T-helper 17 cell (primary cell): ENCODE measurements around the gene SLFN12L. TPM values are rescaled to one million over a fixed set of nuclear protein-coding genes. Genes with fewer than 3 reads are reported as not detected.

Experiments used
- ATAC-seq: fragments of 150-1000 bp; cut with Tn5 transposase; 2 replicates; pipeline ENCODE4 v1.10.0; 2021; ENCODE audit warnings: mild to moderate bottlenecking, moderate library complexity
- DNase-seq, 3 donors: peaks; one replicate each; pipeline versions ENCODE4 v3.0.0 to v3.0.0-alpha.2; 2020 to 2021
- H3K9me3 ChIP-seq: one replicate; pipeline ENCODE4 v1.7.0; 2013; ENCODE audit warnings: low read length, mild to moderate bottlenecking; ENCODE audit not compliant: control insufficient read depth, poor library complexity, severe bottlenecking
- H3K27ac Mint-ChIP-seq: one replicate; pipeline ENCODE4 v1.8.0; 2022; ENCODE audit warnings: mild to moderate bottlenecking, moderate library complexity, mixed read lengths
- H3K27me3 Mint-ChIP-seq: one replicate; pipeline ENCODE4 v1.8.0; 2022; ENCODE audit warnings: mixed read lengths
- H3K36me3 Mint-ChIP-seq: one replicate; pipeline ENCODE4 v1.8.0; 2022; ENCODE audit warnings: low read depth, mixed read lengths
- H3K4me1 Mint-ChIP-seq: one replicate; pipeline ENCODE4 v1.8.0; 2022; ENCODE audit warnings: mild to moderate bottlenecking, mixed read lengths
- H3K4me3 Mint-ChIP-seq: one replicate; pipeline ENCODE4 v1.8.0; 2022; ENCODE audit warnings: mild to moderate bottlenecking, moderate library complexity, mixed read lengths
- total RNA-seq, 4 donors: library from RNA in 2 of 4; stranded (reverse) in 2 of 4; gene quantifications; one replicate each; pipeline ENCODE4 v1.2.3 and lab custom pipeline; 2022 to 2026

The SLFN12L gene
- total RNA-seq, 2 donors from 2014 or later: 70.0 to 90.1 TPM

DNA sequence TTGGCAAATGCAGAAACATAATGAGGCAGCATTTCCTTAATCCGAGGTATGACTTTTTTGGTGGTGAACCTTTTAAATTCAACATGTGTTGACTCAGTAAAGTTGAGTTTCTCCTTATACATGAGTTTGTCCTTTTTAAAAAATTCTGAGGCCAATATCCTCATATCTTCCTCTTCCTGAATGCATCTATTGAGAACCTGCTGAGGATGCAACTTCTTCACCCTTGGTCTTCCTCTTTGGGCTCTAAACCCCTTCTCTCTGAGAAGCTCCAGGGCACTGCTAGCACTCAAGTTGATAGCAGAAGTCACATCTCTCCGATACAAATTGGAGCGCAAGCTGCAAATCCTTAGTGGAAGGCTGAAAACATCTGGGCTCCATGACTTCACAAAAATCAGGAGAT lies 19.9 kb upstream of the SLFN12L start:
- Mint-ChIP-seq H3K27ac (no peak overlapping the region), H3K4me1 (no peaks in the 10 kb centered on the region), H3K36me3 (no peaks in the 10 kb centered on the region), H3K4me3 (no peak overlapping the region), H3K27me3 (peaks cover 29% of the 10 kb centered on the region)
- DNase-seq (no peak), ATAC-seq (no peak)
- H3K9me3 ChIP-seq: no peaks in the 10 kb centered on the region

DNA sequence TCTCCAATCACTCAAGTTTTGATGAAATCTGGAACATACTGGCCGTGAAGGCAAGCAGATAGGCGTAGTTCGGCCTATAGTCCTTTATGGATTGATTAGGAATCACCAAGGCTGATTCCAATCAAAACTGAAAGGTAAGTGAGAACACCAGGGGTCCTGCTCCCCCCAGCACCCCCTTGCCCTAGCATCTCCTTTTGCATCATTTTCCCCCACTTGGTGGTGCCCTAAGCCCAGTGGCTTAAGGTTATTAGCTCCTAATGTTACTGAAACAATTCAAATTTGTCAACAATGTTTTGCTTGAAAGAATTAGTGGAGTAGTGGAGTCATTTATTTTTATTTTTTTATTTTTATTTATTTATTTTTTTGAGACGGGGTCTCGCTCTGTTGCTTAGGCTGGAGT lies 18.2 kb upstream of the SLFN12L start:
- ATAC-seq (no peak), DNase-seq (no peak)
- Mint-ChIP-seq H3K4me3 (no peak overlapping the region), H3K27me3 (peaks cover 27% of the 10 kb centered on the region), H3K27ac (no peak overlapping the region), H3K36me3 (no peaks in the 10 kb centered on the region), H3K4me1 (no peaks in the 10 kb centered on the region)
- H3K9me3 ChIP-seq: no peaks in the 10 kb centered on the region

DNA sequence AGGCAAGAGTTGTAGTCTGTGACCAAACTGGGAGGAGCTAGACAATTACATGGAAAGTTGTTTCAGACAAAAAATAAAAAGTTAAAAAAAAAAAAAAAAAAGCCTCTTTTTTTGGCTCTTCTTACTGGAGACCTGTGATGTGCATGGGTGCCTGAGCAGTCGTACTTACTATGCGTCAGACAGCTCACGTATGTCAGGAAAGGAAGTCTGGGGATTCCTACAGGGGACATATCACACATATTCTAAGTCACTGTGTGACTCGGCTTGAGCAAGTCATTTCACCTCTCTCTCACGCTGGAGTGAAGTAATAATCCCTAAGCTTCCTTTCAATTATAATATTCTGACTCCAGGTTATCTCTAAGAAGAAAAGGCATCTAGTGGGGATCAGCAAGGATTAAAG lies 17.2 kb upstream of the SLFN12L start:
- H3K36me3 Mint-ChIP-seq: no peaks in the 10 kb centered on the region
- no peak overlapping the region for H3K27ac Mint-ChIP-seq
- ATAC-seq (no peak), DNase-seq (no peak)
- peaks cover 18% of the 10 kb centered on the region for H3K27me3 Mint-ChIP-seq
- no peaks in the 10 kb centered on the region for H3K9me3 ChIP-seq
- H3K4me3 Mint-ChIP-seq: no peak overlapping the region
- no peaks in the 10 kb centered on the region for H3K4me1 Mint-ChIP-seq

DNA sequence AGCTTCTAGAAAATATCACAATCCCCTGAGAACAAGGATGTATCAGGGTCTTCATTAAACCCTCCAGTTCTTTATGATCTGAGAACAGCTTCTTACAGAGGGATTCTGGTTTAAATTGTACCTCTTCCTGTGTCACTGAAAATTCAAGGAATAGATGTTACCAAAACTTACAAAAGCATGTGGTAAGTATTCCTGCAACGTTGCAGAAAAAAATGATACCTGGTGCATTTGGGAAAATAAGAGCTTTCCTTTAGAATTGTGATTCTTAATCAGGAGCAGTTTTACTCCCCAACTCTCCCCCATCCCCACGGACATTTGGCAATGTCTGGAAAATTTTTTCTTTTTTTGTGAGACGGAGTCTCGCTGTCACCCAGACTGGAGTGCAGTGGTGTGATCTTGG lies 15.8 kb upstream of the SLFN12L start:
- H3K27me3 Mint-ChIP-seq: peaks cover 7% of the 10 kb centered on the region
- DNase-seq: no peak
- ATAC-seq: no peak
- peak overlapping the region; percentile 19 for H3K27ac Mint-ChIP-seq
- no peaks in the 10 kb centered on the region for H3K36me3 Mint-ChIP-seq
- no peaks in the 10 kb centered on the region for H3K4me1 Mint-ChIP-seq
- no peak overlapping the region for H3K4me3 Mint-ChIP-seq
- H3K9me3 ChIP-seq: no peaks in the 10 kb centered on the region

DNA sequence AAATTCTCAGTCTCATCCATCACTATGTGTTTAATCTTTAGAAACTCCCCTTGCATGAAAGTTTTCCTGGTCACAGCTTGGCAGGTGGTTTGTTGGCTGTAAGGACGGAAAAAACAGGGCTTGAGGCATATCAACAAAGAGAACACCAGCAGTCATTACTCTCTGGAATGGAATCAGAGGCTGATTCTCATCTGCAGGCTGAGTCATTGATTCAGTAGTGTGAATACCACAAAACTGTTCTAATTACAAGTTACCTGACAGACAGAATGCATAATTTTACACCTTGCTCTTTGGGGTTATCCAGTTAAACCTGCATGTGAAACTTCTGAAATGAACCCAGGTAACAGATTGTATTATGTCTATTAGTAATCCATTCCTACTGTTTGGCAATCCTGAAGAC lies 11.5 kb upstream of the SLFN12L start:
- DNase-seq (no peak), ATAC-seq (no peak)
- H3K27ac Mint-ChIP-seq: no peak overlapping the region
- no peak overlapping the region for H3K4me3 Mint-ChIP-seq
- no peaks in the 10 kb centered on the region for H3K9me3 ChIP-seq
- no peaks in the 10 kb centered on the region for H3K27me3 Mint-ChIP-seq
- H3K36me3 Mint-ChIP-seq: no peaks in the 10 kb centered on the region
- peaks cover 9% of the 10 kb centered on the region for H3K4me1 Mint-ChIP-seq

DNA sequence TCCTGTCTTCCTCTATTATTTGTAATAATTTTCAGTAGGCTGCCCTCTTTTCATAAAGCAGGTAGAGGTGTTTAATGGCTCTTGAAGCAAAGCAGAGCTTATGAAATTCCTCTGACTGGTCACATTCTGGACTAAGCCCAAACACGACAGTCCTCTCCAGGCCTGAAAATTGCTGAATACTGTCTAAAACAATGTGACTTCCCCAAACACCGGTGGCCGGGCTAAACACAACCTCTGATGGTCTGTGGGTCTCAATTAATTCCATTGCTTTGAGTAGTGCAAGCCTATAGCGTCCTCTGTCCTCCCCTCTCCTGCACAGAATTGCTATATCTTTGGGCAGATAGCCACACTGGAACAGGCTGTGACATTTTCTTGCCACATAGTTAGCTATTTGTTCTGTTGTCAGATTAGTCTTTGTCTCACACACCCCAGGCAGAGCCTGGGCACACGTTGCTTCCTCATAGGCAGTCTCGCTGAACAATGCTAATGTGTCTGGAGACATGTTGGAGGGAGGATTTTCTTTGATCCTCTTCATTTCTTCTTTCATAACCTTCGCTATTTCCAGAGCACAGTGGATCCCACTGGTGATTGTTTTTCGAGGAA lies 10.8 kb upstream of the SLFN12L start:
- ATAC-seq (no peak), DNase-seq (no peak)
- no peaks in the 10 kb centered on the region for H3K36me3 Mint-ChIP-seq
- no peak overlapping the region for H3K4me3 Mint-ChIP-seq
- H3K27ac Mint-ChIP-seq: no peak overlapping the region
- no peaks in the 10 kb centered on the region for H3K27me3 Mint-ChIP-seq
- no peaks in the 10 kb centered on the region for H3K9me3 ChIP-seq
- H3K4me1 Mint-ChIP-seq: peaks cover 13% of the 10 kb centered on the region

DNA sequence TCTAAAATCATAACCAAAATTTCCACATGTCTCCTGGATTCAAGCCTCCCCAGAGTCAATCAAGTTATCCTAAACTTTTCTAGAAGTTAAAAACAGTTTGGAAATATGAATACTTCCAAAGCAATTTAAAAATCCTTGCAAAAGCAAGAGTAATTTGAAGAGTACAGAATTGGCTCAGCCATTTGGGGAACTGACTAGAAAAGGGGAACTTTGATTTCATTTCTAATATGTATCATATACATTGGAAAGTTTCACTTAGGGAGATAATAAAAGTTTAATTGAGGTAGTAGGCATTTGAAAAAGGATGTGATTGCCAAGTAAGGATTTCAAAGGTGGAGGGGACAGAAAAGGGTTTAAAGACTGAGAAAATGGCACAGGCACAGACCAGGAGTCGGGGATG lies 9.0 kb upstream of the SLFN12L start:
- H3K9me3 ChIP-seq: no peaks in the 10 kb centered on the region
- peaks cover 14% of the 10 kb centered on the region for H3K4me1 Mint-ChIP-seq
- no peak overlapping the region for H3K4me3 Mint-ChIP-seq
- H3K27ac Mint-ChIP-seq: no peak overlapping the region
- H3K27me3 Mint-ChIP-seq: no peaks in the 10 kb centered on the region
- no peak for DNase-seq
- no peak for ATAC-seq
- no peaks in the 10 kb centered on the region for H3K36me3 Mint-ChIP-seq

DNA sequence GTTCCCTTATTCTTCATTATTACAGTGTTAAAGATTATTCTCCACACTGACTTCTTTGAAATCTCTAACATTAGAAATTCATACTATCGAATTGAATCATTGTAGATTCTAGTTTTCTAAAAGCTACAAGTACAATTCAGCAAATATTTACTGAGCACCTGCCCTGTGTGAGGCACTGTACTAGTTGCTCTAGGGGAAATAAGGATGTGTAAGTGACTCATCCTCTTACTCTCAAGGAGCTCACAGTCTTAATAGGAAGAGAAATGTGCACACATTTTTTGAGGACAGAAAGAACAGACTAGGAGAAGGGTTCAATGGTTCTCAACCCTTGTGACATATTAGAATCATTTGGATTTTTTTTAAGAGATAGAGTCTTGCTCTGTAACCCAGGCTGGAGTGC lies 7.7 kb upstream of the SLFN12L start:
- H3K4me3 Mint-ChIP-seq: no peak overlapping the region
- H3K27me3 Mint-ChIP-seq: no peaks in the 10 kb centered on the region
- no peaks in the 10 kb centered on the region for H3K36me3 Mint-ChIP-seq
- H3K9me3 ChIP-seq: no peaks in the 10 kb centered on the region
- ATAC-seq: no peak
- no peak overlapping the region for H3K27ac Mint-ChIP-seq
- DNase-seq: no peak
- H3K4me1 Mint-ChIP-seq: peaks cover 21% of the 10 kb centered on the region

DNA sequence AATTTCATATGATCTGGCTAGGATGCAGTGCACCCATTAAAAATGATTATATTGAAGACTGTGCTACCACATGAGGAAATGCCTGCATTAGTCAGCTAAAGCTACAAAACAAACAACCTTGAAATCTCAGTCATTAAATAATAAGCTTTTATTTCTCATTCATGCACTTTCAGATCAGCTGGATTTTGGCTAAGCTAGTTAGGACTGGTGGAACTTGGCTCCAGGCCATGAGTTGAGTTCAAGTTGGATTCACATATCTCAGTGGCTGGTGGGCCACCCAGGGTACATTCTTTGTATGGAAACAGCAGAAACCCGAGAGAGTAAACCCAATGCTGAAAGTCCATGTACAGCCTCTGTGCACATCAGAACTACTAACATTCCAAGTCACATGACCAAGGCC lies 6.4 kb upstream of the SLFN12L start:
- no peaks in the 10 kb centered on the region for H3K9me3 ChIP-seq
- Mint-ChIP-seq H3K27me3 (no peaks in the 10 kb centered on the region), H3K4me3 (no peak overlapping the region), H3K27ac (no peak overlapping the region), H3K36me3 (no peaks in the 10 kb centered on the region), H3K4me1 (peaks cover 30% of the 10 kb centered on the region)
- DNase-seq: no peak
- ATAC-seq: no peak

DNA sequence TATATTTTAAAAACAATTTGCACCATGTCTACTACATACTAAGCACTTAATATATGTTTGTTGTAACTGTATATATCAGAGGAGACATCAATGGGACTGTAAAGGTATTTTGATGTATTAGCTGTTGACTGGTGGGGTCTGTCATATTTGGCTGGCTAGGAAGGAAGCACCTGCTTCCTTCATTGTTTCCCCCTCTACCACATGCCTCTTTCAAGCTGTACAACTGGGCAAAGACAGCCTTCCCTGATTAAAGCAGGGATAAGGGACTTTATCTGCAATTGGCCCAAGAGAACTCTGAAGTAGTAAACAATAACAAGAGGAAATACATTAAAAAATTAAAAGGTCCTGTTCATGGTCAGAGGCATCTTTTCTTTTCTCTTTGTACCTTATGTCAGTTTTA lies 5.5 kb upstream of the SLFN12L start:
- ATAC-seq: no peak
- Mint-ChIP-seq H3K36me3 (no peaks in the 10 kb centered on the region), H3K27ac (peak overlapping the region; percentile 97), H3K27me3 (no peaks in the 10 kb centered on the region), H3K4me3 (no peak overlapping the region), H3K4me1 (peaks cover 35% of the 10 kb centered on the region)
- DNase-seq: no peak
- H3K9me3 ChIP-seq: no peaks in the 10 kb centered on the region

DNA sequence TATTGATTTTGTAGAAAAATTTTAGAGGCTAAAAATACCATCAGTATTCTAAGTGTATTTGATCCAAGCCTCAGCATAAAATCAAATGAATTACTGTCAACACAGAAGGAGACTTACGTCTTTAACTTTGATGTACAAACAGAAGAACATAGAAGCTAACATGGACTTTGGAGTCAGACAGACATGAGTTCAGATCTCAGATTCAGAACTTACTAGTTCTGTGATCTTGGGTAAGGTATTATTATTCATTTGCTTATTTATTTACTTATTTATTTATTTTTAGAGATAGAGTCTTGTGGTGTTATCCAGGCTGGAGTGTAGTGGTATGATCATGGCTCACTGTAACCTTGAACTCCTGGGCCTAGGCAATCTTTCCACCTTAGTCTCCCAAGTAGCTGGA lies 4.0 kb upstream of the SLFN12L start:
- no peak for DNase-seq
- ATAC-seq: no peak
- no peaks in the 10 kb centered on the region for H3K27me3 Mint-ChIP-seq
- H3K36me3 Mint-ChIP-seq: no peaks in the 10 kb centered on the region
- H3K4me3 Mint-ChIP-seq: peak overlapping the region; percentile 94
- H3K27ac Mint-ChIP-seq: peak overlapping the region; percentile 97
- peaks cover 33% of the 10 kb centered on the region for H3K4me1 Mint-ChIP-seq
- H3K9me3 ChIP-seq: no peaks in the 10 kb centered on the region

DNA sequence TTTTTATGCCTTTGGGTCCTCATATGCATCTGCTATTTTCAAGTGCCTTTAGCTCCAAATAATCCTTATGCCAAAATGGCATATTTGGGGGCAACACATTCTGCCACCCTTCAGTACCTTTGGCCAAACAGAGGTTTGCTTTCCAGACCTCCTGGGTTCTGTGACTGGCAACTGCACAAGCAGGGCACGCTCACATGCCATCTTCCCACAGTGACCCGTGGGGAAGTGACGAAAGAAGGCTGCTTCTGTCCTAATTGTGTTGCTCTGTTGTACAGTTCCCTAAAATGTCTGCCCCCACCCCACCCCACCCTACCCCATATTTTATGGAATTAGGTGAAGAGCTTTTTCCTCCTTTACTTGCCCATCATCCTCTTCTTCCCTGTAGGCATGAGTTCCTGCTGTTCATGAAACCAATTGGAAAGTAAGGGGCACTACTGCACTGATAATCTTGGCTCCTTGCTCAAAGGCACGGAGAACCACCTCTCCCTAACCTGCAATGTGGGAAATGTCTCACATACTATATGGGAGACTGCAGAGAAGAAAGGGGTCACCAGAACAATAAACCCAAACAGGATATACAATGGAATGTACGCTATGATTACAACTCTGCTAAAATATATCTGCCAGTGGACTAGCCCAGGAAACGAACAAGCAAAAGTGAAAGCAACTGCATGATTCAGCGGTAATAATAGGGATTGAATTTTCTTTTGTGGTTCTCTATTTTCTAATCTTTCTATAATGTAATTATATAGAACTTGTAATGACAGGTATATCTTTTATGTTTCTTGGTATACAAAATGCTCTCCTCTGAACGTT lies 3.3 kb upstream of the SLFN12L start:
- ATAC-seq (peak; percentile 59), DNase-seq (peak in 2 of 3 donors; percentile 14 to 28)
- no peaks in the 10 kb centered on the region for H3K36me3 Mint-ChIP-seq
- H3K27ac Mint-ChIP-seq: peak overlapping the region; percentile 97
- no peaks in the 10 kb centered on the region for H3K27me3 Mint-ChIP-seq
- peaks cover 38% of the 10 kb centered on the region for H3K4me1 Mint-ChIP-seq
- no peaks in the 10 kb centered on the region for H3K9me3 ChIP-seq
- peak overlapping the region; percentile 94 for H3K4me3 Mint-ChIP-seq

DNA sequence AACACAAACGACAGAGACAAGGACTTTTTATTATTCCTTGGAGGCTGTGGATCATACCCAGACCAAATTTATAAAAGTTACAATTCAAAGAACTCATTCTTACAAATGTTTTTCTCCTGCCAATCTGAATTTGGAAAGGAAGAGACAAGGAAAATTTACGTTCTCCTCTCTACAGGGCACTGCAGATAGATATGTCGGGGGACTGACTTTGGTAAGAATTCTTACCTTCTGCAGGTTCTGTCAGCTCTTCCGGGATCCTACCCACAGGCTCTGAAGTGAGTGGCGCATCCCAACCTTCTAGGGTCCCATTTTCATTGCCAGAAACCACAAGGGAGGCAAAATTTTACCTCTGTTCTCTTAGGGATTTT lies 2.2 kb upstream of the SLFN12L start:
- peaks cover 39% of the 10 kb centered on the region for H3K4me1 Mint-ChIP-seq
- no peak for ATAC-seq
- no peaks in the 10 kb centered on the region for H3K9me3 ChIP-seq
- no peak for DNase-seq
- no peaks in the 10 kb centered on the region for H3K27me3 Mint-ChIP-seq
- H3K27ac Mint-ChIP-seq: peak overlapping the region; percentile 97
- peaks cover 1% of the 10 kb centered on the region for H3K36me3 Mint-ChIP-seq
- H3K4me3 Mint-ChIP-seq: peak overlapping the region; percentile 78

DNA sequence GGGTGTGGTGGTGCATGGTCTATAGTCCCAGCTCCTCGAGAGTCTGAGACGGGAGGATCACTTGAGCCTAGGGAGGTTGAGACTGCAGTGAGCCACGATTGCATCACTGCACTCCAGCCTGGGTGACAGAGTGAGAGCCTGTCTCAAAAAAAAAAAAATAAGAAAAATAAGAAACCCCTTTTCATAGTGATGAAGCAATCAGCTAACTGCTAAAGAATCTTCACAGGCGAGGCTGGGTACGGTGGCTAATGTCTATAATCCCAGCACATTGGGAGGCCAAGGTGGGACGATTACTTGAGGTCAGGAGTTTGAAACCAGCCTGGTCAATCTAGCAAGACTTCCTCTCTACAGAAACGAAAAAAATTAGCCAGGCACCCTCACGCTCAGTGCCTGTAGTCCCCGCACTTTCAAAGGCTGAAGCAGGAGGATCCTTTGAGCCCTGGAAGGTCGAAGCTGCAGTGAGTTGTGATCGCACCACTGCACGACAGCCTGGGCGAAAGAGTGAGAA lies 760 bp downstream of the SLFN12L start:
- H3K36me3 Mint-ChIP-seq: peaks cover 8% of the 10 kb centered on the region

More for the DNA sequence above, 760 bp downstream of the SLFN12L start:
- Mint-ChIP-seq H3K27ac (peak overlapping the region; percentile 97), H3K4me1 (peaks cover 48% of the 10 kb centered on the region), H3K4me3 (peak overlapping the region; percentile 98), H3K27me3 (no peaks in the 10 kb centered on the region)
- DNase-seq (no peak), ATAC-seq (peak; percentile 15)
- H3K9me3 ChIP-seq: no peaks in the 10 kb centered on the region
